ENCODE data around the gene UEVLD. TPM values are rescaled to one million over a fixed set of nuclear protein-coding genes. Genes with fewer than 3 reads are reported as not detected.

UEVLD gene
- polyA plus RNA-seq, 1 donor (not counting 4 experiments of a cell fraction or from before 2014, with no cell fraction given), result 34.2 TPM

GRCh38 chr11:18618342-18619025 lies 29.9 kb upstream of the UEVLD start:
- no peak overlapping the region for H3K4me2 ChIP-seq (ENCODE audit: control insufficient read depth, extremely low read depth, insufficient read depth, low read depth, low read length)
- DNase-seq (ENCODE audit: low read depth, low spot score) (no peak), FAIRE-seq (no peak)
- no peak overlapping the region for H2AFZ ChIP-seq (ENCODE audit: control insufficient read depth, low read length)
- H3K4me3 ChIP-seq (ENCODE audit: control insufficient read depth in 2 of 3, extremely low read depth in 1 of 3, insufficient read depth in 2 of 3, low read depth in 1 of 3, low read length in 3 of 3), result no peak overlapping the region
- peaks cover 4 to 11% of the 10 kb centered on the region in 2 experiments for H3K36me3 ChIP-seq (ENCODE audit: control insufficient read depth in 2 of 2, extremely low read depth in 1 of 2, insufficient read depth in 2 of 2, low read length in 2 of 2)
- dilution Hi-C loops (cut with MboI; ENCODE audit: extremely low pct_ligation_motif_present, low sequenced_read_pairs), result no loop called here
- H3K79me2 ChIP-seq (ENCODE audit: control insufficient read depth, insufficient read depth, low read length), result peaks cover 60% of the 10 kb centered on the region
- no peaks in the 10 kb centered on the region for H3K27me3 ChIP-seq (ENCODE audit: control insufficient read depth, extremely low read depth, insufficient read depth, low read length)
- H3K9me3 ChIP-seq (ENCODE audit: control insufficient read depth, low read depth, low read length), result no peaks in the 10 kb centered on the region
- no peaks in the 10 kb centered on the region for H4K20me1 ChIP-seq (ENCODE audit: control insufficient read depth, extremely low read depth, insufficient read depth, low read length)
- H3K27ac ChIP-seq (ENCODE audit: control insufficient read depth, insufficient read depth, low read length), result no peak overlapping the region
- H3K9ac ChIP-seq (ENCODE audit: control insufficient read depth, extremely low read depth, insufficient read depth, low read length), result no peak overlapping the region
- H3K9me1 ChIP-seq (ENCODE audit: control insufficient read depth, extremely low read depth, insufficient read depth, low read length), result no peaks in the 10 kb centered on the region
- TF ChIP-seq CTCF (optimal IDR thresholded peaks at IDR 0.05 in 1 of 3, IDR thresholded peaks at IDR 0.05 in 1 of 3, conservative IDR thresholded peaks at IDR 0.05 in 1 of 3; ENCODE audit: extremely low read depth in 1 of 3, insufficient read depth in 2 of 3, low read length in 3 of 3) (no peak), EZH2 (IDR thresholded peaks at IDR 0.05; ENCODE audit: low read length) (no peak)
- peaks cover 5% of the 10 kb centered on the region for H3K4me1 ChIP-seq (ENCODE audit: control insufficient read depth, extremely low read depth, insufficient read depth, low read length)

DNA sequence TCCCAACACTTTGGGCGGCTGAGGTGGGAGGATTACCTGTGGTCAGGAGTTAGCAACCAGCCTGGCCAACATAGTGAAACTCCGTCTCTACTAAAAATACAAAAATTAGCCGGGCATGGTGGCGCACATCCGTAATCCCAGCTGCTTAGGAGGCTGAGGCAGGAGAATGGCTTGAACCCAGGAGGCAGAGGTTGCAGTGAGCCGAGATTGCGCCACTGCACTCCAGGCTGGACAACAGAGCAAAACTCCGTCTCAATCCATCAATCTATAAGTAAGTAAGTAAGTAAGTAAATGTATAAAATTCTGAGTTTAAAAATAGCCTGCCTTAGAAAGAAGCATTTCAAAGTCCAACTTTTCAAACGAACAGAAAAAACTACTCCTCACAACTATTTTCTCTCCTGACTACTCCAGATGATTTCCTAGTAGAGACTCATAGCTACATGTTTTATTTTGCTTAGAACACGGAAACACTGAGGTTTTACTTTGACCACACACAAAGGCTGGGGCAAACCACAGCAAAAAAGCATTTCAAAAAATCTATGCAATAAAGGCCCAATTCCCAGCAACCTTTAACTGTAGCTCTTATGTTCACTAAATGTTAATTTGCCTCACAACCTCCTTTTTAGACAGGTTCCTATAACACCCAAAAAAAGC lies 29.3 kb upstream of the UEVLD start:
- H3K9ac ChIP-seq (ENCODE audit: control insufficient read depth, extremely low read depth, insufficient read depth, low read length), result no peak overlapping the region
- no peak overlapping the region for H3K27ac ChIP-seq (ENCODE audit: control insufficient read depth, insufficient read depth, low read length)
- peaks cover 53% of the 10 kb centered on the region for H3K79me2 ChIP-seq (ENCODE audit: control insufficient read depth, insufficient read depth, low read length)
- H3K27me3 ChIP-seq (ENCODE audit: control insufficient read depth, extremely low read depth, insufficient read depth, low read length), result no peaks in the 10 kb centered on the region
- no peak overlapping the region for H2AFZ ChIP-seq (ENCODE audit: control insufficient read depth, low read length)
- H4K20me1 ChIP-seq (ENCODE audit: control insufficient read depth, extremely low read depth, insufficient read depth, low read length), result no peaks in the 10 kb centered on the region
- peaks cover 4 to 11% of the 10 kb centered on the region in 2 experiments for H3K36me3 ChIP-seq (ENCODE audit: control insufficient read depth in 2 of 2, extremely low read depth in 1 of 2, insufficient read depth in 2 of 2, low read length in 2 of 2)
- FAIRE-seq (no peak), DNase-seq (ENCODE audit: low read depth, low spot score) (no peak)
- H3K9me3 ChIP-seq (ENCODE audit: control insufficient read depth, low read depth, low read length), result no peaks in the 10 kb centered on the region
- dilution Hi-C loops (cut with MboI; ENCODE audit: extremely low pct_ligation_motif_present, low sequenced_read_pairs), result no loop called here
- no peaks in the 10 kb centered on the region for H3K9me1 ChIP-seq (ENCODE audit: control insufficient read depth, extremely low read depth, insufficient read depth, low read length)
- no peak overlapping the region for H3K4me2 ChIP-seq (ENCODE audit: control insufficient read depth, extremely low read depth, insufficient read depth, low read depth, low read length)
- no peak overlapping the region for H3K4me3 ChIP-seq (ENCODE audit: control insufficient read depth in 2 of 3, extremely low read depth in 1 of 3, insufficient read depth in 2 of 3, low read depth in 1 of 3, low read length in 3 of 3)
- H3K4me1 ChIP-seq (ENCODE audit: control insufficient read depth, extremely low read depth, insufficient read depth, low read length), result peaks cover 5% of the 10 kb centered on the region
- TF ChIP-seq CTCF (optimal IDR thresholded peaks at IDR 0.05 in 1 of 3, IDR thresholded peaks at IDR 0.05 in 1 of 3, conservative IDR thresholded peaks at IDR 0.05 in 1 of 3; ENCODE audit: extremely low read depth in 1 of 3, insufficient read depth in 2 of 3, low read length in 3 of 3) (no peak), EZH2 (IDR thresholded peaks at IDR 0.05; ENCODE audit: low read length) (no peak)

Measured in keratinocyte (primary cell).